Peyer's patch (tissue), 4 donors: ENCODE data around the gene CHADL.

Experiments
- POLR2A ChIP-seq, 2 donors: fragments of 450-650 bp; IDR thresholded peaks; one replicate each; pipeline ENCODE4 v1.5.1; 2017; ENCODE audit warnings: antibody characterized with exemption in 2 of 2, mild to moderate bottlenecking in 2 of 2, moderate library complexity in 2 of 2
- TF ChIP-seq, protein P1 (sequence below), 6 experiments: fragments of 450-650 bp in 4 of 6; fragments of 200-600 bp in 2 of 6; sonication (generic) in 1 of 6; IDR thresholded peaks; one replicate each; pipeline ENCODE4 v1.5.1; 2017 to 2019; ENCODE audit warnings: antibody characterized with exemption in 6 of 6, mild to moderate bottlenecking in 3 of 6, moderate library complexity in 1 of 6

DNA sequence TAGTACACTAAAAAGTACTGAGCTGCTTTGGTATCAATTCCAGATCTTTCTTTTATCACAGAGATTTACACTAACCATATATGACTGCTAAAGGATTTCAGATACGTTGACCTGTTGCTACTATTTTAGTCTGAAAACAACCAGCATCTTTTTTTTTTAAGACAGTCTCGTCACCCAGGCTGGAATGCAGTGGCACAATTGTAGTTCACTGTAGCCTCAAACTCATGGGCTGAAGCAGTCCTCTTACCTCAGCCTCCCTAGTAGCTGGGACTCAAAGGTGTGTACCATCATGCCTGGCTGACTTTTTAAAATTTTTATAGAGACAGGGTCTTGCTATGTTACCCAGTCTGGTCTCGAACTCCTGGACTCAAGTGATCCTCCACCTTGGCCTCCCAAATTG is 59.8 kb downstream of the CHADL start:
- no peak for TF ChIP-seq POLR2A (IDR thresholded peaks at IDR 0.05)
- TF ChIP-seq, protein P1, sequence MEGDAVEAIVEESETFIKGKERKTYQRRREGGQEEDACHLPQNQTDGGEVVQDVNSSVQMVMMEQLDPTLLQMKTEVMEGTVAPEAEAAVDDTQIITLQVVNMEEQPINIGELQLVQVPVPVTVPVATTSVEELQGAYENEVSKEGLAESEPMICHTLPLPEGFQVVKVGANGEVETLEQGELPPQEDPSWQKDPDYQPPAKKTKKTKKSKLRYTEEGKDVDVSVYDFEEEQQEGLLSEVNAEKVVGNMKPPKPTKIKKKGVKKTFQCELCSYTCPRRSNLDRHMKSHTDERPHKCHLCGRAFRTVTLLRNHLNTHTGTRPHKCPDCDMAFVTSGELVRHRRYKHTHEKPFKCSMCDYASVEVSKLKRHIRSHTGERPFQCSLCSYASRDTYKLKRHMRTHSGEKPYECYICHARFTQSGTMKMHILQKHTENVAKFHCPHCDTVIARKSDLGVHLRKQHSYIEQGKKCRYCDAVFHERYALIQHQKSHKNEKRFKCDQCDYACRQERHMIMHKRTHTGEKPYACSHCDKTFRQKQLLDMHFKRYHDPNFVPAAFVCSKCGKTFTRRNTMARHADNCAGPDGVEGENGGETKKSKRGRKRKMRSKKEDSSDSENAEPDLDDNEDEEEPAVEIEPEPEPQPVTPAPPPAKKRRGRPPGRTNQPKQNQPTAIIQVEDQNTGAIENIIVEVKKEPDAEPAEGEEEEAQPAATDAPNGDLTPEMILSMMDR (IDR thresholded peaks at IDR 0.05): no peak
